Measurements from ENCODE around the gene COL23A1. TPM values are rescaled to one million over a fixed set of nuclear protein-coding genes. Genes with fewer than 3 reads are reported as not detected.
A peak's percentile ranks its signal among the peaks of the same experiment; 100 is the strongest.

Gene COL23A1
- total and polyA plus RNA-seq, 2 of the 8 experiments (the other 6 are each of a cell fraction or from before 2014, with no cell fraction given) = 3.1 to 4.7 TPM

DNA sequence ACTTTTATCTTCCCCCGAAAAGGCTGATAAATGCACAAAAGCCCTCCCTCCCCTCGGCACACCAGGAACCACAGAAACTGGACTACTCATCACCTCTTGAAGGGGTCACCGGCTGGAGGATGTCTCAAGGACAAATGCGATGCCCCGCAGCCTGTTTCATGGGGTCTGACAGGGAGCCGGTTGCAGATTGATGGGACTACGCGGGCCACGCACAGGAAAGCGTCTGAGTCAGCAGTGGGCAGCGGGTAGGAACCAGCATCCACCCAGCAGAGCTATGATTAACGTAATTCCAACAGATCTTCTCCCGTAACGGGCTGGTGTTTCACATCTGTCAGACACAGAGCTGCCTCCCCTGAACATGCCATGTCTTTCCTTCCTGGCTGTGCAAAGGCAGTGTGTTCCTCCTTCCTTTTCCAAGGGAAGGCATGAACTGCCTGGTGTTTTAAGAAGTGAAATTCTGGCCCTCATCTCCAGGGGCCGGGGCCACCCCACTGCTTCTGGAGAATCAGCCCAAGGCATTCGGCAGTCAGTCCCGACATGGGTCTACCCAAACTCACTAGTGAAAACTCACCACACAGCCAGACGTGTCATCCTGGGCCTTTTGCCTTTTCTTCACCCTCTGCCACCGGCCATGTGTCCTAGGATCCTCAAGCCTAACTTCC is 213.1 kb downstream of the COL23A1 start:
- H2BK15ac ChIP-seq (ENCODE audit: low read length) = no peak overlapping the region
- no peak overlapping the region for H4K5ac ChIP-seq (ENCODE audit: insufficient read length, low read depth, low read length)
- H3K56ac ChIP-seq (replicated peaks; ENCODE audit: insufficient read length, low read depth, low read length) = no peak overlapping the region
- H3K4me3 ChIP-seq (ENCODE audit: extremely low read depth in 1 of 4, insufficient read depth in 2 of 4, low read depth in 3 of 4, low read length in 4 of 4) = no peak overlapping the region
- H3K23me2 ChIP-seq (ENCODE audit: low read depth, low read length) = no peaks in the 10 kb centered on the region
- H4K20me1 ChIP-seq (replicated peaks in 1 of 2; ENCODE audit: control insufficient read depth in 1 of 2, insufficient read depth in 2 of 2, low read length in 2 of 2) = peaks cover 0 to 2% of the 10 kb centered on the region in 2 experiments
- ChIA-PET POLR2A (ENCODE audit: partially characterized antibody) (interaction anchor here (0.6 kb wide), 1 partner anchor 1166 kb away, joined by 3 read pairs; no protein-coding TSS in a partner anchor), CTCF (ENCODE audit: partially characterized antibody) (interaction anchor here (1.0 to 1.7 kb wide), 2 partner anchors 20 to 85 kb away, joined by 3 to 4 read pairs; no protein-coding TSS in a partner anchor)
- no peak overlapping the region for H3K4me2 ChIP-seq (ENCODE audit: insufficient read depth in 1 of 2, low read depth in 2 of 2, low read length in 2 of 2)
- H2AK5ac ChIP-seq (ENCODE audit: low read depth, low read length) = 0 out of 2 replicates have a peak overlapping the region, but pooled peaks have one; percentile 39
- H2BK12ac ChIP-seq (ENCODE audit: low read depth, low read length) = no peak overlapping the region
- no peak overlapping the region for H4K91ac ChIP-seq (replicated peaks; ENCODE audit: insufficient read length, low read length)
- H3K14ac ChIP-seq (ENCODE audit: insufficient read length) = no peak overlapping the region
- H3K4ac ChIP-seq (replicated peaks; ENCODE audit: insufficient read length, low read depth, low read length) = no peak overlapping the region
- WGBS, 2 experiments (ENCODE audit: extremely low coverage in 1 of 2, insufficient coverage in 1 of 2, insufficient read length in 1 of 2, insufficient replicate concordance in 2 of 2, low coverage in 1 of 2, low lambda C conversion rate in 2 of 2, missing lambda C conversion rate in 1 of 2) = 94% methylated on average over 19 of the region's 19 CpGs; no CpG with 5 or more reads in 1 of the 2 experiments
- no peaks in the 10 kb centered on the region; a peak in 2 of 7 replicates for H3K4me1 ChIP-seq (replicated peaks in 1 of 4; ENCODE audit: control insufficient read depth in 3 of 4, insufficient read depth in 4 of 4, low read length in 3 of 4)
- H3K27me3 ChIP-seq (replicated peaks in 1 of 4; ENCODE audit: control insufficient read depth in 3 of 4, extremely low read depth in 1 of 4, insufficient read depth in 3 of 4, low read length in 3 of 4) = no peaks in the 10 kb centered on the region
- no peaks in the 10 kb centered on the region for H3K36me3 ChIP-seq (ENCODE audit: control insufficient read depth in 2 of 4, insufficient read depth in 4 of 4, low read length in 3 of 4)
- FAIRE-seq (no peak), DNase-seq (ENCODE audit: low read depth in 1 of 2, low spot score in 2 of 2) (no peak)
- no peaks in the 10 kb centered on the region for H3K9me3 ChIP-seq (ENCODE audit: insufficient read depth in 2 of 2, low read depth in 1 of 2, low read length in 1 of 2)
- H3K23ac ChIP-seq (ENCODE audit: insufficient read length) = no peak overlapping the region
- H2BK120ac ChIP-seq (replicated peaks; ENCODE audit: low read depth, low read length) = no peak overlapping the region
- H2AFZ ChIP-seq (ENCODE audit: low read length) = no peak overlapping the region
- no peak overlapping the region for H4K8ac ChIP-seq (ENCODE audit: extremely low read depth, insufficient read depth, low read length)
- no peak overlapping the region for H3K27ac ChIP-seq (ENCODE audit: low read depth, low read length)
- H3K79me2 ChIP-seq (ENCODE audit: control insufficient read depth in 1 of 2, insufficient read depth in 2 of 2, low read length in 2 of 2) = no peaks in the 10 kb centered on the region
- no peaks in the 10 kb centered on the region for H3K79me1 ChIP-seq (ENCODE audit: low read depth, low read length)
- no peak overlapping the region for H3K9ac ChIP-seq (replicated peaks in 1 of 4; ENCODE audit: extremely low read depth in 1 of 4, low read depth in 3 of 4, low read length in 3 of 4)
- no peak overlapping the region for H2BK5ac ChIP-seq (ENCODE audit: low read depth, low read length)
- H3K18ac ChIP-seq (ENCODE audit: extremely low read depth, low read length) = no peak overlapping the region
- no peak overlapping the region for H2BK20ac ChIP-seq (ENCODE audit: low read length)
- TF ChIP-seq SP1 (IDR thresholded peaks at IDR 0.05; ENCODE audit: low read depth, low read length) (no peak), CHD1 (IDR thresholded peaks at IDR 0.05; ENCODE audit: low read depth, low read length) (no peak), TAF7 (optimal IDR thresholded peaks at IDR 0.05; ENCODE audit: borderline replicate concordance, low read depth, low read length) (no peak), RNF2 (IDR thresholded peaks at IDR 0.05; ENCODE audit: borderline replicate concordance, low read depth, low read length, missing control alignments, poor library complexity, severe bottlenecking) (no peak), GABPA (IDR thresholded peaks at IDR 0.05; ENCODE audit: borderline replicate concordance, insufficient read depth, low read length) (no peak), CBX8 (IDR thresholded peaks at IDR 0.05; ENCODE audit: borderline replicate concordance, low read depth, low read length) (no peak), BACH1 (IDR thresholded peaks at IDR 0.05; ENCODE audit: low read length) (no peak), TEAD4 (IDR thresholded peaks at IDR 0.05; ENCODE audit: low read depth, low read length) (no peak), POLR2A (IDR thresholded peaks at IDR 0.05; ENCODE audit: control extremely low read depth in 1 of 2, low read depth in 2 of 2, low read length in 2 of 2) (no peak), GTF2F1 (IDR thresholded peaks at IDR 0.05; ENCODE audit: borderline replicate concordance, low read depth, low read length) (no peak), ATF3 (IDR thresholded peaks at IDR 0.05; ENCODE audit: insufficient read depth, low read depth, low read length) (no peak), EGR1 (IDR thresholded peaks at IDR 0.05; ENCODE audit: borderline replicate concordance, low read depth, low read length) (no peak), POLR2AphosphoS5 (IDR thresholded peaks at IDR 0.05; ENCODE audit: low read depth, low read length) (no peak)

Data from H1 (cell line).